Omental fat pad (tissue), 4 donors: ENCODE measurements around the gene MAML3. TPM values are rescaled to one million over a fixed set of nuclear protein-coding genes. Genes with fewer than 3 reads are reported as not detected.

Source experiments
- ATAC-seq: fragments of 150-250 bp; one replicate; pipeline ENCODE4 v1.9.1; 2016; ENCODE audit warnings: mild to moderate bottlenecking, moderate library complexity; ENCODE audit not compliant: low FRiP score
- DNase-seq: peaks from one replicate; pipeline ENCODE4 v3.0.0-alpha.2; 2019; ENCODE audit warnings: low spot score
- total RNA-seq, 4 donors: library from RNA; depleted of rRNA; stranded (reverse); fragments of >200 nt; gene quantifications; one replicate each; pipeline ENCODE4 v1.1.0, GENCODE V29; 2016
- TF ChIP-seq, protein P1 (sequence below), 3 donors: fragments of 450-650 bp; IDR thresholded peaks; one replicate each; pipeline ENCODE4 v1.5.1; 2016 to 2017; ENCODE audit warnings: antibody characterized with exemption in 3 of 3, mild to moderate bottlenecking in 3 of 3, moderate library complexity in 2 of 3

MAML3 gene
- total RNA-seq, 4 donors from 2014 or later, result 4.8 to 12.8 (median 11.7) TPM

DNA sequence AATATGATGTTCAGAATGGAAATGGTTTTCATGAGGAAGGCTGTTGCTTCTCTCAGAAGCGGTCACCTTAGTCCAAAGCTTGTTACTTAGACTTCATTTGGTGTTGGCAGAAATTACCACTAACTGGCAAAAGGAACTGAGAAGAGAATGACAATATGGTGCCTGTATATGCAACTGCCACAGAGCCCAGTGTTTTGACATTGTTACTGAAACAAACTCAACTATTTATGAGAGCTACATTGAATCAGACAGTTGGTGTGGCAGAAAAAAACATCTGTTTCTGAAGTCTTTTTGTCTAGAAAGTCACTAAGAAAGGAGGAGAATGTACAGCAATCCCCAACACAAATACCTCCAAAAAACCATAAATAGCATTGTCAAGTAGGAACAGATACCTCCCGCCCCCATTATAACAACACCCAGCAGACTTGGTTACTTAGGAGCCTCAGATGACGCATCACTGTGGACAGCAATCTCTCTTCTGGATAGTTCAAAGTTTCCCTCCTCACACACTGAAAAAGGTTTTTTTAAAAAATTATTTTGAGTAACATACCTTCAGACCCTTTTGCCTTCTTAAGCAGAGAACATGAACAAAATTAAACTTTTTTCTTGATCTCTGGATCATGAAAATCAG lies 92.2 kb downstream of the MAML3 start:
- no peak for ATAC-seq
- no peak for DNase-seq
- TF ChIP-seq, protein P1, sequence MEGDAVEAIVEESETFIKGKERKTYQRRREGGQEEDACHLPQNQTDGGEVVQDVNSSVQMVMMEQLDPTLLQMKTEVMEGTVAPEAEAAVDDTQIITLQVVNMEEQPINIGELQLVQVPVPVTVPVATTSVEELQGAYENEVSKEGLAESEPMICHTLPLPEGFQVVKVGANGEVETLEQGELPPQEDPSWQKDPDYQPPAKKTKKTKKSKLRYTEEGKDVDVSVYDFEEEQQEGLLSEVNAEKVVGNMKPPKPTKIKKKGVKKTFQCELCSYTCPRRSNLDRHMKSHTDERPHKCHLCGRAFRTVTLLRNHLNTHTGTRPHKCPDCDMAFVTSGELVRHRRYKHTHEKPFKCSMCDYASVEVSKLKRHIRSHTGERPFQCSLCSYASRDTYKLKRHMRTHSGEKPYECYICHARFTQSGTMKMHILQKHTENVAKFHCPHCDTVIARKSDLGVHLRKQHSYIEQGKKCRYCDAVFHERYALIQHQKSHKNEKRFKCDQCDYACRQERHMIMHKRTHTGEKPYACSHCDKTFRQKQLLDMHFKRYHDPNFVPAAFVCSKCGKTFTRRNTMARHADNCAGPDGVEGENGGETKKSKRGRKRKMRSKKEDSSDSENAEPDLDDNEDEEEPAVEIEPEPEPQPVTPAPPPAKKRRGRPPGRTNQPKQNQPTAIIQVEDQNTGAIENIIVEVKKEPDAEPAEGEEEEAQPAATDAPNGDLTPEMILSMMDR (IDR thresholded peaks at IDR 0.05), result no peak

DNA sequence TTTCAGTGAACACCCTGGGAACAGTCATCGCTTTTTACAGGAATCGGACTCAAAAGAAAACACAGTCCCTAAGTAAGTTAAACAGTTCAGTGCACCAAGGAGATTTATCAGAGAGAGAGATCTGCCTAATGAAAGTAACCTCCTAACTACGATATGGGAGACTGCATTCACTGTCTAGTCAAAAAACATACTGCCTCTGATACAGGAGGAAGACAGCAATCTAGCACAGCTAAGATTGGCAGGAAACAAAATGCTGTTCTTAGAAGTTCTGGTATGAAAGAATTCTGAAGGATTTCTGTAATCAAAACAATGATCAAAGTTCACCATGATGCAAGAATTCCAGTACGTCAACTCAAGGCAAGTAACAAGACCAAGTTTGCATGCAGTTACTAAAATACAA lies 92.8 kb downstream of the MAML3 start:
- TF ChIP-seq, protein P1 (IDR thresholded peaks at IDR 0.05), result no peak
- DNase-seq (no peak), ATAC-seq (no peak)

DNA sequence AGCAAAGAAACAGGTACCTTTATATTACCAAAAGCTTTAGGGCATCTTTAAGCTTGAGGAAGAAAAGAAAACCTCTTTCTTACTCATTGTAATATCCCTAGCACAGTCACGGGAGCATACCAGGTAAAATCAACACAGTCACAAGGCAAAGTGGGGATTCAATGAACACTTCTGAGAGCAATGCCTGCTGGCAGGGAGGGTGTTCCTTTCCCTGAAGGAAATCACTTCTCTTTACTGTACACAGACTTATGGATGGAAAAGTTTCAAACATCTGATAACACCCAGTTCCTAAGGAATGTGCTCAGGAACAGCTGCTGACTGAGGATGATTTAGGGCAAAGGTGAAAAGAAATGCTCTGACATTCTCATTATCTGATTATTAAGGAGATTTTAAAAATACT lies 94.8 kb downstream of the MAML3 start:
- ATAC-seq (no peak), DNase-seq (no peak)
- TF ChIP-seq, protein P1 (IDR thresholded peaks at IDR 0.05), result no peak

DNA sequence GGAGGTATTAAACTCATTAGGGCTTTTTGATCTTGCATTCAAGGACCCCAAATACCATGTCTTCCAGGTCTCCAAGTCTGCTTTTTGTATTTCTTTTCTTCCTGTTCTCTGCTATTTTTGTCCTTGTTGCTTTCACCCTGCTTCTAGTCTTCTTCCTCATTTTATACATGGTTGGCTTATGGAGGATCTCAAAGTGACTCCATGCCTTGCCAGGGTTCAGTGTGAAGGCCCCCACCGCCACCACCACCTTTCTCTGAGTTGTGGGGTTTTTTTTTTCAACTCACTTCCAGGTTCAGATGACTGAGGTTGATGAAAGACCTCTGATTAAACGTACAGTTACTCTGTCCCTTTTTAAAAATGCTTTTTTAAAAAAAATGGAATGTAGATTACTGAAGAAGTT lies 96.3 kb downstream of the MAML3 start:
- no peak for ATAC-seq
- TF ChIP-seq, protein P1 (IDR thresholded peaks at IDR 0.05), result no peak

DNA sequence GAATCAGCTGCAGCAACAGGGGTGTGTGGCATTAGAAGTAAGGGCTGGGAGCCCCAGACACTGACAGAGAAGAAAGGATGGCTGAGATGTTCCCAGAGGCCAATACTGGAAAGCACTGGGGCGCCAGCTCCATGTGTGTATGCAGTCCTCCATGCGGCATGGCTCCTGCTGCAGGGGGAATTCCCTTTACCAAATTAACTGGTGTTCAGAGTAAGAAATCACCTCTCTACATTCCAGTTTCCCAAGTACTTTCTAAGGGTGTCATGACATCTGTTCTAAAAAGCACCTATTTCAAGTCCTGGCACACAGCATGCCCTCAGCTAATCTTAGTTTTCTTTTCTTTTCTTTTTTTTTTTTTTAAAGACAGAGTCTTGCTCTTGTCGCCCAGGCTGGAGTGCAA lies 98.0 kb downstream of the MAML3 start:
- no peak for ATAC-seq
- no peak for DNase-seq
- TF ChIP-seq, protein P1 (IDR thresholded peaks at IDR 0.05), result no peak

More for the DNA sequence above, 96.3 kb downstream of the MAML3 start:
- no peak for DNase-seq

DNA sequence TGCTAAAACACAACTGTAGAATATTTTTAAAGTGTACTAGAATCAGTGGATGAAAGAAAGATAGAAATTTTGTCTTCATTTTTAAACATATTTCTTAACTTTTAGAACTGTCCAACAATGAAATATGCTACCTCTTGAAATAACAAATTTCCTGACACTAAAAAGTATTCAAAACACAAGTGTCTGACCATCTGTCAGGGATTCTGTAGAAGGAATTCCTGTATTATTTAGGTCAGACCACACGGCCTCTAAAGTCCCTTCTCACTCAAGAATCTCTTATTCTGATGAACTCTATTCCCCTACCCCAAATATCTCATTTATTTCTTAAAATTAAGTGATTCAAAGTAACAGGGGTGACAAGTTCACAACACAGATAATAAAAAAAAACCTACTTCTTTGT lies 99.1 kb downstream of the MAML3 start:
- TF ChIP-seq, protein P1 (IDR thresholded peaks at IDR 0.05), result no peak
- ATAC-seq (no peak), DNase-seq (no peak)

DNA sequence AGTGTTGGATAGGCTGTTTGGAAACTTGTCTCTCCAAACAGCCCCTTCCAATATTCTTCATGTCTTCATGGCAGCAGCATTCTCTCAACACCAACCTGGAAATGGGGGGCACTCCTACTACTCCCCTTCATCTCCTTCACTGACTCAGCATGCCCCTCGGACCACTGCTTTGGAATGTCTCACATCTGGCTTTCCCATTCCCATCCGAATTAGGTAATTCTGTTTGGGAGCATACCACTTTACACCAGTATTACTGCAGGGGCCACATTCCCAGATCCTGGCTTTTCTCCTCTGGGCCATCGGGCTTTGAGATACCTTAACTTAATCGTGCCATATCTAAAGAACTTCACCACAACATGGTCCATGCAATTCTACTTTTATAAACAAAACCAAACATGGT lies 100.8 kb downstream of the MAML3 start:
- TF ChIP-seq, protein P1 (IDR thresholded peaks at IDR 0.05), result no peak
- DNase-seq (no peak), ATAC-seq (no peak)
